HG03025 (cell line): ENCODE measurements around the gene ADM5.

ENCODE experiments used
- ATAC-seq: cut with Tn5 transposase; IDR thresholded peaks from one replicate; pipeline ENCODE4 v1.9.1; 2021; ENCODE audit warnings: mild to moderate bottlenecking, moderate library complexity; ENCODE audit not compliant: unreplicated experiment, low FRiP score

Gene ADM5

DNA sequence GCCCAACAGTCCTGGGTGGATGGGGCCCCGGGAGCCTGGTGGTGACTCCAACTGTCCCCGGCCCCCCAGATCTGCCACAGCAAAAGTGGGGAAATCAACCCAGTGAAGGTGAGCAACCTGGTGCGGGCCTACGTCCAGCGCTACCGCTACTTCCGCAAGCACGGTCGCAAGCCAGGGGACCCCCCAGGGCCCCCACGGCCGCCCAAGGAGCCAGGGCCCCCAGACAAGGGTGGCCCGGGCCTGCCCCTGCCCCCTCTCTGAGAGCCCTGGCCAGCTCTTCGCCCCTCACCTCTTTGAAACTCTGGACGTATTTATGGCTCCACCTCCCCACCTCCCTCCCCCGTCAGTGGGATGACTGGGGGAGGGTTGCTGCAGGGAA lies 31.3 kb upstream of the ADM5 start:
- no peak for ATAC-seq

GRCh38 chr19:49658566-49659442 lies 30.6 kb upstream of the ADM5 start:
- no peak for ATAC-seq

GRCh38 chr19:49660338-49660961 lies 28.9 kb upstream of the ADM5 start:
- ATAC-seq = no peak

DNA sequence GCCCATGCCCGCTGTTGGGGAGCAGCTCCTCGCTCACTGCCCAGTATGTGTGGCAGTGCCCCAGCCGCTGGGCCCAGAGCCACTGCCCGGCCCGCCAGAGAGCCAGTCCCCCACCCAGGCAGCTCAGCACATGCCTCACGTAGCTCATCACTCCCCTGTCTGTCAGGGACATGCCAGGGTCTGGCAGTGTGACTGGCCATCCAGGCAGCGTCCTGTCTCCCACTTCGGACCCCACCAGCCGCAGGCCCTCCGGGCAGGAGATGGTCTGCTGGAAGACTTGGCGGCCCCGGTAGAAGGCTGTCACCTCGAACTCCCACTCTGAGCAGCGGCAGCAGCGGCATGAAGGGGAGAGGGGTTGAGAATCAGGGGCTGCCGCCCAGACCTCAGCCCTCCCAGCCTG lies 27.4 kb upstream of the ADM5 start:
- ATAC-seq = no peak

- no peak for ATAC-seq
These were observed 26.2 kb upstream of the ADM5 start for GRCh38 chr19:49663224-49663623.

- no peak for ATAC-seq
These were observed 25.0 kb upstream of the ADM5 start for GRCh38 chr19:49664171-49665035.

- ATAC-seq = no peak
These were observed 24.4 kb upstream of the ADM5 start for GRCh38 chr19:49665036-49665350.

DNA sequence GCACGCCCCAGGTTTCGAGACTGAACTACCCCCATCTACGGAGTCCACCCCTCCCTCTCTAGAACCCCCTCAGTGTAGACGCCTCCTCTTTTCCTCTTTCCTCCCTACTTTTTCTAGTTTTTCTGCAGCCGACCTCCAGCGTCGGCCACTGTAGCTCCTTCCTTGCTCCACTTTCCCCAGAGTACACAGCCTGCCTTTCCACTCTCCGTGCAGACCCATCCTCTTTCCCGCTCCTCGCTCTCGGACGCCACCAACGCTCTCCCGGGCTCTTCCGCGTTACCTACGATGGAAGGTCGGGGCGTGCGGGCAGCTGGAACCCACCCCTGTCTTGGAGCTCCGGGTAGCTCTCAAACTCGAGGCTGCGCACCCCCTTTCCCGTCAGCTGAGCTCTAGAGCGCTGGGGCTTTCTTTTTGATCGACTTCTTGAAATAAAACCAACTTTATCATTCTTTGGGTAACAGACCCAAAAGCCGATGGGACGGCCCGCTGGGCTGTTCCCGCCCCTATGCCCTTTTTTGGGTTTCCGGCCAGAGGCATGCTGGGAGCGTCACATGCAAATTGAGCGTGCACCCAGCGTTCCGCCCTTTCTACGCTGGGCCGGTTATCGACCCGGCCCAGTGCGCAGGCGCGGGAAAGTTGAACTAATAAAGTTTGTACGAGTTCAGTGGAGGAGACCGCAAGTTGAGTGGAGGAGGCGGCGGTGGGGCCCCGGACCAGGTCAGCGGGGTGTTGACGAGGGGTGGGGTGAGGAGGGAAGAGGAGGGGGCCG lies 23.9 kb upstream of the ADM5 start, which contains the start of the genes BCL2L12 and IRF3:
BCL2L12 (plus strand) TSS at position 583 of the 769 bp plus-strand sequence. CDS start 760 bp downstream, outside the sequence.
IRF3 (minus strand) TSS at position 507 of the 769 bp plus-strand sequence. CDS start 1,019 bp downstream, outside the sequence.
- ATAC-seq = peak; percentile 70

DNA sequence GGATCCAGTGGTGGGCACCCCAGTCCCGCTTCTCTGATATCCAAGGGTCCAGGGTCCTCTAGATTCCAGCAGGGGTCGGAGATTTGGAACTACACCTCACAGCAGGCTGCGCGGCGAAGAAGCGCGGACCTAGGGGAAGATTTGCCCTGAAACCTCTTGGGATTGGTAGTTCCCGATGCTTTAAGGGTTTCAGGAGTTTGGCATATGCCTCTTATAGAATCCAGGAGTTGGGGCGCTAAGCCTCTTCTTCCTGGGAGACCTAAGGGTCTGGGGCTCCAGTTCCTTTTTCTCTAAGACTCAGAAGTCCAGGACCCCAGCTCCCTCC lies 23.3 kb upstream of the ADM5 start:
- no peak for ATAC-seq

DNA sequence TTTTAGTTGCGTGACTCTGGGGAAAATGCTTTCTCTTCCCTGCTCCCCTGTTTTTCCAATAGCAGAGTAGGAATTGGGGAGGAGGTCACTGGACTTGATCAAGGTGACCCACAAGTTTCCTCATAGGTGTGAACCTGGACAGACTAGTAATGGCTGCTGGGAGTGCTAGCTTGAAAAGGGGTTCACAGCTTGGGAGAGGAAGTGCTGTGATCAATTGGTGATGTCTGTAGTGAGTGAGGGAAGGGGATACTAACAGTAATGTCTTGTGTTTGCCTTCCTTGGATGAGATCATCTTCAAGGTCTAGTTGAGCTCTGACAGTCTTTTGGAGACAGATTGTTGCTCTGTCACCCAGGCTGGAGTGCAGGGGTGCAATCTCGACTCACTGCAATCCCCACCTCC lies 21.9 kb upstream of the ADM5 start:
- ATAC-seq = no peak

GRCh38 chr19:49669516-49669915 lies 19.9 kb upstream of the ADM5 start:
- no peak for ATAC-seq

GRCh38 chr19:49672131-49672919 lies 17.1 kb upstream of the ADM5 start:
- ATAC-seq = no peak

DNA sequence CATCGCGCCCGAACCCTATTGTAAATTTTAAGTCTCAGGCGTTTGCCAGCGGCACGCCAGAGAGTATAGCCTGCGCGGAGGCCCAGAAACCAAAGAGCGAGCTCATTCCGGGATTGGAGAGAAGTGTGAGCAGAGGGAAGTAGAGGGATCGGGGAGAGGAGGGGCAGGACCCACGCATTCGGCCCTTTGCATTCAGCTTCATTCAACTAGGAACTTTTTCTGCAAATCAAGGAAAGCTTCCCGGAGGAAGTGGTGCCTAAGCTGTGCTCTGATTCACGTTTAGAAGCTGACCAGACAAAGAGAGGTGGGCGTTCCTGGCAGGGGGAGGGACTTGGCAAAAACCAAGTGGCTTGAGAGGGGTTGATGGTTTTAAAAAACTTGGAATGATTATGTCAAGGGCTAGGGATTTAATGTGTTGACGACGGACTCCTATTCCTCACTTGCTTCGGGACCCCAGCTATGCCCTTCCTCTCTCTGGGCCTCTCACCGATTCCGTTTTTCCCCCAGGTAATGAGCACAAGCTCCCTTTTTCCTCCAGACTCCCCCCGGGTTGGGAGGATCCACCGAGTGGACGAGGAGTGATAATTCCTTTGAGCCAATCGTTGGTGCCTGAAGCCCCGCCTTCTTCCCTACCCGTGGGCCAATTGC lies 13.1 kb upstream of the ADM5 start:
- peak; percentile 19 for ATAC-seq

- peak; percentile 65 for ATAC-seq
These were observed 12.6 kb upstream of the ADM5 start for GRCh38 chr19:49676784-49677230.

DNA sequence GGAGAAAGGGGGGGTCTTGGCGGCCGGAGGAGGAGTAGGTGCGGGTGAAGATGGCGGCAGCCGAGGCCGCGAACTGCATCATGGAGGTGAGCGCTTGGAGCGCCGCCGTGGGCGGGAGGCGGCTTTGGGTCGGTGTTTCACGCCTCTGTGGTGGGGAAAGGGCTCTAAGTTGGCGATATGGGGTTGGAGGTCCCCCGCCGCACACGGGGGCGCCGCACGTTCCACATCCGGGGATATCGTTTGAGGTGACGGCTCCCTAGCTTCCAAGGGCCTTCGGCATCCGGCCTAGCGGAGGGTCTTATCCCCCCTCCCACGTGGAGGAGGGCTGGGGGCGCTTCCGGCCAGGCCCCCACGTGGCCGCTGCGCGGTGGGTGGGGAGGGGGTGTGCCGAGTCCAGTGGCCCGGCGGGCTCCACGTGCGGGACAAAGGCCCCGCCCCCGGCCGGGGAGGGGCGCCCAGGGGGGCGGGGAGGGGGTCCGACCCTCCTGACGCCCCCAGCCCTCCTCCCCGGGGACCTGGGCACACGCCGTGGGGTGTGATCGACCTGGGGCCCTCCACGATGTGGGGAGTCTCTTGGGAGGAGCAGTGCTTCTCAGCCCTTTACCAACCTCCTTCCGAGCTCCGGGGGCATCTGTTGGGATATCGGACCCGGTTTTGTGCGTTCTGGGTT lies 12.0 kb upstream of the ADM5 start, which contains the start of gene PRMT1:
PRMT1 (plus strand) TSS at position 41 of the 670 bp plus-strand sequence; CDS start at position 51, 10 bp downstream.
- ATAC-seq = no peak

DNA sequence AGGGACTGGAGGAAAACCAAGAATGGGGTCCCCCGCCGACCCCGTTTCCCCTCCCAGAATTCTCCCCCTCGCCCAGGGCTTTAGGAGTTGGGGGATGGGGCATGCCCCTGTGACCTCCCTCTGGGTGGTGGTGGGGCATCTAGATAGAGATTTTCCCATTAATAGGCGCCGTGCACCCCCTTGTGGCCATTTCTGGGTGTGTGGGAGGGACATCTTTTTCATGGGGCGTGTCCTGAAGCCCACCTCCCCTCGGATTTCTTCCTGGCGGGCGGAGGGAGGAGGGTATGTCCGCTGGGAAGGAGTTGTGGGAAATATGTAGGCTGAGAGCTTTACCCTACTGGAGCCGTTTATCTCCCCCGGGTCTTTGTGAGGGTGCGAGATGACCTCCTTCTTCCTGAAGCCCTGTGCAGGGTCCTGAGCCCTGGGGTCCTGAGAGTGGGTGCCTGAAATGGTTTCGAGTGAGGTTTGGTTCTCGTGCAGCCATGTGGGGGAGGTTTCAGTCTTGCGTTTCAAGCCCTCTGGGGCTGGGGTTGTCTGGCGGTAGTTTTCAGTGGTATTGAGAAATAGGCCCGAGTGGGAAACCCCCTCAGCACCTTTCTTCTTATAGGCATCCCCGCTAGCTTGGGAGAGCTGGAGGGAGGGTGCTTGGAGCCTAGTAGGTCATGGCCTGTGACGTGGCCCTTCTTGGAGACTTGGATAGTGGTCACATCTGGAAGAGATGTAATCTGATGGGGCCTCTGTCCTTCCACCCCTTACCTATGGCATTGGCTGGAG lies 11.3 kb upstream of the ADM5 start:
- ATAC-seq = no peak

- ATAC-seq = no peak
These were observed 10.2 kb upstream of the ADM5 start for GRCh38 chr19:49678985-49679770.
